ENCODE measurements around the gene NCDN. TPM values are rescaled to one million over a fixed set of nuclear protein-coding genes. Genes with fewer than 3 reads are reported as not detected.

The NCDN gene
- total RNA-seq, 2 donors from 2014 or later: 25.3 to 33.4 TPM

- H3K27ac Mint-ChIP-seq: no peak overlapping the region
- H3K36me3 Mint-ChIP-seq (ENCODE audit: low read depth): peaks cover 67% of the 10 kb centered on the region
These were observed 46.3 kb downstream of the NCDN start for GRCh38 chr1:35603941-35604340.

DNA sequence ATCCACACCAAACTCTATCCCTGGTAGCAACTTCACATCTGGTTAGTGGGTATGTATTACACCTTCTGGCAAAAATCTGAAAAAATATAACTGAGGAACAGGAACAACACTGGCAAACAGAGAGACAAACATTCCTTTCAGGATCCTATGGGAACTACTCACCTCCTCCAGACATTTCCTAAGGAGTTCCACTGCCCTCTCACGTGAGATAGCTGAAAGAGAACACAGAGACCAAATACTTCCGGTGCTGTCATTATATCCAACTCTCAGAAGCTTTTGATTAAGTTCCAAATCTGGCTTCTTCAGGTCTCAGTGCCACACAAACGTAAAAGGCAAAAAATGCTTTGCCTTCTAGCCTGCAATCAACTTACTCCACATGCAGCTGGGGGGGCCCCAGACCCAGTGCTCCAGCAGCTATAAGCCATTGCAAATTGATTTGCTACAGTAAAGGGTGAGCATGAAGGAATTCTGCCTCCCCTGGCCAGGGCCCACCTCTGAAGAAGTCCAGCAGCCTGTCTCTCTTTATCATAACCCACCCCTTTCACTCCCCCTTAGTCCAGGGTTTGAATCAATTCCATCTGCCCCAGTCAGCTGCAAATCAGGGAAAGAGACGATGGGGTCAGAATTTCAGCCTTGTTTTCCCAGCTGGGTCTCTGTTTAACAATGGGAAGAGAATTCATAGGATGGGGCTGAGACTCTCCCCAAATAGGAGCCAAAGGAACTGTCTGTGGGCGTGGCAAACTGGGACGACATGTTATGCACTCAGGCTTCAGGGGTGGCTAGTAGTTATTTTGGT, 47.7 kb downstream of the NCDN start:
- no peaks in the 10 kb centered on the region for H3K27me3 ChIP-seq (ENCODE audit: control insufficient read depth, insufficient read depth, low read length, poor library complexity, severe bottlenecking)
- no peak for TF ChIP-seq CTCF (conservative IDR thresholded peaks at IDR 0.05)
- Mint-ChIP-seq H3K27me3 (ENCODE audit: insufficient read depth) (no peaks in the 10 kb centered on the region), H3K4me3 (no peak overlapping the region), H3K9me3 (no peaks in the 10 kb centered on the region), H3K36me3 (ENCODE audit: low read depth) (peaks cover 71% of the 10 kb centered on the region), H3K27ac (peak overlapping the region; percentile 76), H3K4me1 (peaks cover 5% of the 10 kb centered on the region)
- no peak for DNase-seq
- peak overlapping the region; percentile 13 for H3K27ac ChIP-seq (ENCODE audit: low read depth, low read length)
- no peak overlapping the region for H3K4me3 ChIP-seq (ENCODE audit: low read length)
- peaks cover 77% of the 10 kb centered on the region for H3K36me3 ChIP-seq (ENCODE audit: control insufficient read depth, insufficient read depth, low read length)
- no peak overlapping the region for H3K9ac ChIP-seq (ENCODE audit: extremely low read depth, low read length, poor library complexity, severe bottlenecking)
- no peaks in the 10 kb centered on the region for H3K4me1 ChIP-seq (ENCODE audit: control insufficient read depth, insufficient read depth, low read length)
- 72 to 87% methylated on average over 5 to 6 of the region's 6 CpGs for WGBS, 2 experiments (ENCODE audit: insufficient coverage in 1 of 2, insufficient read length in 1 of 2)
- H3K9me3 ChIP-seq (ENCODE audit: control insufficient read depth, low read length): no peaks in the 10 kb centered on the region

More at GRCh38 chr1:35603941-35604340, 46.3 kb downstream of the NCDN start:
- H3K4me1 Mint-ChIP-seq: peaks cover 6% of the 10 kb centered on the region
- no peaks in the 10 kb centered on the region for H3K9me3 Mint-ChIP-seq
- H3K27me3 Mint-ChIP-seq (ENCODE audit: insufficient read depth): no peaks in the 10 kb centered on the region
- no peaks in the 10 kb centered on the region for H3K9me3 ChIP-seq (ENCODE audit: control insufficient read depth, low read length)
- H3K4me3 Mint-ChIP-seq: no peak overlapping the region
- no peak for TF ChIP-seq CTCF (conservative IDR thresholded peaks at IDR 0.05)
- H3K9ac ChIP-seq (ENCODE audit: extremely low read depth, low read length, poor library complexity, severe bottlenecking): no peak overlapping the region
- no peaks in the 10 kb centered on the region for H3K27me3 ChIP-seq (ENCODE audit: control insufficient read depth, insufficient read depth, low read length, poor library complexity, severe bottlenecking)
- DNase-seq: no peak
- peaks cover 66% of the 10 kb centered on the region for H3K36me3 ChIP-seq (ENCODE audit: control insufficient read depth, insufficient read depth, low read length)
- no peak overlapping the region for H3K4me3 ChIP-seq (ENCODE audit: low read length)
- H3K4me1 ChIP-seq (ENCODE audit: control insufficient read depth, insufficient read depth, low read length): no peaks in the 10 kb centered on the region
- H3K27ac ChIP-seq (ENCODE audit: low read depth, low read length): no peak overlapping the region
- 100% methylated on average over 3 of the region's 4 CpGs; no CpG with 5 or more reads in 1 of the 2 experiments for WGBS, 2 experiments (ENCODE audit: insufficient coverage in 1 of 2, insufficient read length in 1 of 2)

GRCh38 chr1:35605867-35606182, 48.2 kb downstream of the NCDN start:
- peaks cover 77% of the 10 kb centered on the region for H3K36me3 ChIP-seq (ENCODE audit: control insufficient read depth, insufficient read depth, low read length)
- H3K4me1 Mint-ChIP-seq: peaks cover 3% of the 10 kb centered on the region
- no peaks in the 10 kb centered on the region for H3K27me3 Mint-ChIP-seq (ENCODE audit: insufficient read depth)
- no peaks in the 10 kb centered on the region for H3K4me1 ChIP-seq (ENCODE audit: control insufficient read depth, insufficient read depth, low read length)
- H3K27ac ChIP-seq (ENCODE audit: low read depth, low read length): peak overlapping the region; percentile 13
- TF ChIP-seq CTCF (conservative IDR thresholded peaks at IDR 0.05): no peak
- H3K4me3 ChIP-seq (ENCODE audit: low read length): no peak overlapping the region
- 73 to 95% methylated on average over 4 of the region's 4 CpGs for WGBS, 2 experiments (ENCODE audit: insufficient coverage in 1 of 2, insufficient read length in 1 of 2)
- no peak overlapping the region for H3K4me3 Mint-ChIP-seq
- H3K9me3 ChIP-seq (ENCODE audit: control insufficient read depth, low read length): no peaks in the 10 kb centered on the region
- H3K9me3 Mint-ChIP-seq: no peaks in the 10 kb centered on the region
- DNase-seq: no peak
- H3K27me3 ChIP-seq (ENCODE audit: control insufficient read depth, insufficient read depth, low read length, poor library complexity, severe bottlenecking): no peaks in the 10 kb centered on the region
- H3K27ac Mint-ChIP-seq: peak overlapping the region; percentile 38
- no peak overlapping the region for H3K9ac ChIP-seq (ENCODE audit: extremely low read depth, low read length, poor library complexity, severe bottlenecking)
- peaks cover 70% of the 10 kb centered on the region for H3K36me3 Mint-ChIP-seq (ENCODE audit: low read depth)

Measured in endodermal cell (in vitro differentiated cells).